ENCODE data around the gene SNTG2.
"Not testable (repeated sequence)": the region's sequence is repeated elsewhere in the genome, so short reads cannot be mapped to it uniquely, and the experiment has no call there.

The SNTG2 gene

GRCh38 chr2:1375794-1376193, 425.1 kb downstream of the SNTG2 start:
- no peak for DNase-seq (ENCODE audit: low spot score)

DNA sequence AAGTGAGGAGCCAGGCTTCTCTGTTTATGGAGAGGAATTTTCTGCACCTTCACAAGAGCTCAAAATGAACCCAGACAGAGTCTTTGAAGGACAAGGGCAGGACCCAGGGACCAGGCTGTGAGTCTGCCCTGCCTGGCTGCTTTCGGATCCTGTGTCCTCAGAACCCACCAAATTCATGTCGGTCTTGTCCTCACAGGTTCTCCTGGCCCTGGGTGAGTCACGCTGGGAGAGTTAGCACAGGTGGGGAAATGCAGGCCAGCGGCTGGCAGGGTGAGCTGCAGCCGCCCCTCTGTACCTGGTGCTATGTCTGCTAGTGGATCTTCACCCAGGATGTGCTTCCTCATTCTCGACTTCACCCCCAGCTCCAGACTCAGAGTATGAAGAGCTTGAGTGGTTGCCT, 426.8 kb downstream of the SNTG2 start:
- no peak for DNase-seq (ENCODE audit: low spot score)

- no peak for DNase-seq (ENCODE audit: low spot score)
These were observed 428.0 kb downstream of the SNTG2 start for GRCh38 chr2:1378456-1379150.

GRCh38 chr2:1381644-1382043, 431.0 kb downstream of the SNTG2 start:
- no peak for DNase-seq (ENCODE audit: low spot score)

GRCh38 chr2:1387954-1388725, 437.5 kb downstream of the SNTG2 start:
- not testable (repeated sequence) for DNase-seq (ENCODE audit: low spot score)

- not testable (repeated sequence) for DNase-seq (ENCODE audit: low spot score)
These were observed 439.5 kb downstream of the SNTG2 start for GRCh38 chr2:1390118-1390517.

DNA sequence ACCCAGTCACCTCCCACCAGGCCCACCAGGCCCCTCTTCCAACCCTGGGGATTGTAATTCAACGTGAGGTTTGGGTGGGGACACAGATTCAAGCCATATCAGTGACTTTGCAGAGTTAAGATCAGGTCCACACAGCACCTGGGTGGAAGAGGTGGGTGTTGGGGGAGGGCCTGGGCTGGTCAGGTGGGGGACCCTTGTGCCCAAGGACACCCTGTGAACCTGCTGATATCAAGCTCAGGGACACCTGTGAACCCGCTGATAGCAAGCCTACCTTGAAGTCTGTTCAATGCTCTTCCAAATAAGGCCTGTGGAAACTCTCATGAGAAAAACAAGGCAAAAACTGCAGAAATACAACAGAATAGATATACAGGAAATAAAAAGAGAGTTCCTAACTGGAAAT, 442.7 kb downstream of the SNTG2 start:
- no peak for DNase-seq (ENCODE audit: low spot score)

GRCh38 chr2:1394709-1395408, 444.2 kb downstream of the SNTG2 start:
- no peak for DNase-seq (ENCODE audit: low spot score)

- no peak for DNase-seq (ENCODE audit: low spot score)
These were observed 446.7 kb downstream of the SNTG2 start for GRCh38 chr2:1397350-1397749.

GRCh38 chr2:1398191-1398590, 447.5 kb downstream of the SNTG2 start:
- no peak for DNase-seq (ENCODE audit: low spot score)

GRCh38 chr2:1400943-1401735, 450.5 kb downstream of the SNTG2 start:
- DNase-seq (ENCODE audit: low spot score), result no peak

DNA sequence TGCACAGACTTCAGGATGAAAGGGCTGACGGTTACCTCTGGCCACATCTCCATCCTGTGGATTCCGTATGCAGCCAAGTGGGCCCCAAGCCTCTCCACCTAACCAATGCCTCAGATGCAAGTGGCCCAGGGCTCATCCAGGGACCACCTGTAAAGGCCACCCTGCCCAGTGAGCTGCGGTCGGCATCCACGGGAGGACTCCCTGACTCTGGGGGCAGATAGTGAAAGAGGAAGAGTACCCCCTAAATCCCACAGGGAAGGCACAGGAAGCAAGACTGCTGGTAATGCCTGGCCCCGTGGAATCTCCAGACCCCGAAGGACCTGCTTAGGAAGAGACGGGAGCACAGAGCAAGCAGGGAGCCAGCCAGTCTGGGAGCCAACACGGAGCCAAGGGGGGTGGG, 451.4 kb downstream of the SNTG2 start:
- DNase-seq (ENCODE audit: low spot score), result no peak

DNA sequence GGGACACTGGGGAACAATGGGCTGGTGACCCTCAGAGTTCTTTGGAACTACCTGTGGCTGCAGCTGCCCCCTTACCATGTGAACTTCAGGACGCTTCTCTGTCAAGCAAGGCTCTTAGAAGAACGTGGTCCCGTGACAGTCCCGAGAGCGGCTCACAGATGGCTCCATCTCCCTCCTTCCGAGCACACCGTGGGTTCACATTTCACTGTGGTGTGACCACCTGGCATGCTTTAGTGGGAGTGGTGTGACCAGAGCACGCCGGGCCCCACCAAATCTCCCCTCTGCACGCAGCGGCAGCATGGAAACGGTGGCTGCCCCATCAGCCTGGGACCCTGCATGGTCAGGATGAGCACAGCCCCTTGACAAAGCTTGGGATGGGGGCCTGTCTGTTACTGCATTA, 452.9 kb downstream of the SNTG2 start:
- no peak for DNase-seq (ENCODE audit: low spot score)

DNA sequence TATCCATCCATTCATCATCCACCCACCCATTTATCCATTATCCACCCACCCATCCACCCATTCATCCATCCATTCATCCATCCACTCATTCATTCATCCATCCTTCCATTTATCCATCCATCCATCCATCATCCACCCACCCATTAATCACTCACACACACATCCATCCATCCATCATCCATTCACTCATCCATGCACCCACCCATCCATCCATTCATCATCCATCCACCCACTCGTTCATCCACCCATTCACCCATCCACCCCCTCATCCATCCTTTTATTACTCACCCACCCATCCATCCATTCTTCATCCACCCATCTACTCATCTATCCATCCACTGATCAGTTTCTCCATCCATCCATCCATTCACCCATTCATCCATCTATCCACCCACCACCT, 454.5 kb downstream of the SNTG2 start:
- no peak for DNase-seq (ENCODE audit: low spot score)

DNA sequence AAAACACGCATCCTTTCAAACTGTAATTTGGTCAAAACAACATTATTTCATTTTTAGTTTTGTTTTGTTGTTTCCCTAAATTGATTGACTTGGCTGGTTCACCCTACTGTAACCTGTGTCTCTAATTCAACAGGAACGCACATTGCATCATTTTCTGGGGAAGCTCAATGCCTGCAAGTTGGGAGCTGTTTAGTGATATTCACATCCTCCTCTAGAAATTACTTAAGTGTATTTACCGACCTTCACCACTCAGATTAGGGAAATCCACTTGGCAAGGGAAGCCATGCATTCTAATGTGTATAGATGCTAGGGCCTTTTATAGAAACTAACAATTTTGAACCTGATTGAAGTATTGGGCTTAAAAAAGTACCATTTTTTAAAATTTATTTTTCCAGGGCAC, 455.3 kb downstream of the SNTG2 start:
- no peak for DNase-seq (ENCODE audit: low spot score)

DNA sequence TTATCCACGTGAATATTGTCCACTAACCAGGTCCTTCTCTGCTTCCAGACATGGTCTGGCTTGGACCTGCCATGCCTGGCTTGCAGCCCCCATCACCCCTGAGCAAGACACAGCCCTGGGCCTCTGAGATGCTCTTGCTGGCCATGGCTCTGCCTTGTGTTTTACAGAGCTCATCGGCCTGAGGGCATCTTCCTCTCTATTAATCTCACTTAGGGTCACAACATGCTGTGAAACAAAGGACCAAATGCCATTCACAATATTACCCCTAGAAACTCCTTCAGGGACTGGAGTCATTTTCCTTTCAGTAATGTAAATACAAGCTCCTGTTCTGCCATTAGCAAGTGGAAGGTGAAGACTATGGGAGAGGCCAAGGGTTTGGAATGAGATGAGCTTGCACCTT, 455.8 kb downstream of the SNTG2 start:
- DNase-seq (ENCODE audit: low spot score), result no peak

GRCh38 chr2:1407950-1408675, 457.5 kb downstream of the SNTG2 start:
- no peak for DNase-seq (ENCODE audit: low spot score)

- no peak for DNase-seq (ENCODE audit: low spot score)
These were observed 462.6 kb downstream of the SNTG2 start, which contains the start of gene TPO for GRCh38 chr2:1413156-1413710. Gene TPO, plus strand, starts transcription at chr2:1413463. Its CDS starts 946 bp downstream, at chr2:1414409.

DNA sequence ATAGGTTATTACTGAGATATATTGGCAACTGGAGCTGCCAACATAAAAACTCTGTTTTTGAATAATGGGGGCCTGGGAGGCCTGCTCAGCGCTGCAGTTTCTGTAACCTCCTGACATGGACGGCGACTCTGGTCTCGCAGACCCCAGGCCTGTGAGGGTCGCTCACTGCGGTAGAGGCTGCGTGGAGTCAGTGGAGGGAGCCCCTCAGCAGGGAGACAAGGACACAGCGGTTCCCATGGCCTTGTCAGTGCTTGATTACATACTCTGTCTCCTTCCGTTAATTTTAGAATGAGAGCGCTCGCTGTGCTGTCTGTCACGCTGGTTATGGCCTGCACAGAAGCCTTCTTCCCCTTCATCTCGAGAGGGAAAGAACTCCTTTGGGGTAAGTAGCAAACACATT, 463.5 kb downstream of the SNTG2 start:
- no peak for DNase-seq (ENCODE audit: low spot score)

DNA sequence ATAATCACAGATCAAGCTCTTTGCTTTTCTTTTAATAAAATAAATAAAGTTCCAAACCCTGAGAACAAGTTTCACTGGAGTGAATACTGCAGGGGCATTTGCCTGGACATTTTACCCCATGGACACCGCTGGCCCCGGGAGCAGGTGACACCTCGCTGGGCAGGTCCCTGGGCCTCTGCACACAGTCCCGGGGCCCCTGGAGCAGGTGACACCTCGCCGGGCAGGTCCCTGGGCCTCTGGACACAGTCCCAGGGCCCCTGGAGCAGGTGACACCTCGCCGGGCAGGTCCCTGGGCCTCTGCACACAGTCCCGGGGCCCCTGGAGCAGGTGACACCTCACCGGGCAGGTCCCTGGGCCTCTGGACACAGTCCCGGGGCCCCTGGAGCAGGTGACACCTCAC, 464.3 kb downstream of the SNTG2 start:
- not testable (repeated sequence) for DNase-seq (ENCODE audit: low spot score)

- DNase-seq (ENCODE audit: low spot score), result no peak
These were observed 464.9 kb downstream of the SNTG2 start for GRCh38 chr2:1415501-1415900.

Data from AG08396 (cell line).